ENCODE measurements around the gene CNTRL.
"Not testable (repeated sequence)": the region's sequence is repeated elsewhere in the genome, so short reads cannot be mapped to it uniquely, and the experiment has no call there.

The CNTRL gene

DNA sequence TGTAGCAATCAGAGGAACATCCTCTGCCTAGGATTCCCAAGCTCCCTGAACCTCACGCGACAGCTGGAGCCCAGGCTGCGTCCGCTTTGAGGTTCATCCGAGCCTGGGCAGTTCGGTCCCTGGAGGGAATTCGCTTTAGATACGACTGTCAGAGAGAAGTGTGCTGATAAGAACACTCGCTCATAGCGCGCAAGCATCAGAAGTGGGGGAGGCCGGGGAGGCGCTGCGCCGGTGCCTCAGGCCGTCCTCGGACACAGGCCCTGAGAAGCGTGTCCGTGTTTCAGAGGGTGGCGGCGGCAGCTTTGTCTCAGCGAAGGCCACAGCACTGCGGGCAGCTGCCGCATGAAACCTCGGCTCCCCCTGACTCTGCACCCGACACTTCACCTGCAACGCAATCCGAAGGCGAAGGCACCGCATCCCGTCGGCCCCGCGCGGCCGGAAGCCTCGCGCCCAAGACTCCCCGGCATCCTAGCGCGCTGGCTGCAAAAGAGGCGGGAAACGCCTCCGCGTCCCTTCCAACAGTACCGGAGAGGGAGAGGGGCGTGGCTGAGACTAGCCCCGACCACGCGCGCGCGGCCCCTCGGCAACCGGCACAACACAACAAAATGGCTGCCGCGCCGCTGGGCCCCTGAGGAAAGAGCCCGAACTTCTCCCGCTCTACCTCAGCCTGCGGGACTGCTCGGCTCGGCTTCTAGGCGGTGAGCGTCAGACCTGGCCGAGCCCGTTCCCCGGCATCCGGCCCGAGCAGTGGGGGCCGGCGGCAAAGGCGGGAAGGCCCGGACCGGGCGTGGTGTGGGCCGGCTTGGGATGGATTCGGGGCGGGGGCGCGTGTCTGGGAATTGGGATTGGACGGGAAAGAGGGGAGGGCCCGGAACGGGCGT is at the start of gene CNTRL:
TSS of gene CNTRL (plus strand) at position 586 of the 881 bp plus-strand sequence. CDS start 13,372 bp downstream, outside the sequence.
- no peaks in the 10 kb centered on the region for H3K27me3 ChIP-seq (ENCODE audit: control insufficient read depth, insufficient read depth, low read length)
- no peaks in the 10 kb centered on the region for H3K79me2 ChIP-seq
- no peaks in the 10 kb centered on the region for H3K36me3 ChIP-seq (ENCODE audit: control insufficient read depth, insufficient read depth, low read length)
- H3K4me1 ChIP-seq = no peaks in the 10 kb centered on the region
- no peak for TF ChIP-seq CTCF (IDR thresholded peaks at IDR 0.05)
- peak within 1 kb of the TSS; percentile 73 for H3K4me2 ChIP-seq (ENCODE audit: low read length)
- peak within 1 kb of the TSS; percentile 95 for H2AFZ ChIP-seq
- no peaks in the 10 kb centered on the region for H3K9me3 ChIP-seq (ENCODE audit: control insufficient read depth, low read length)
- H3K4me3 ChIP-seq (ENCODE audit: low read depth, low read length) = peak within 1 kb of the TSS; percentile 81
- peak within 1 kb of the TSS; percentile 61 for H3K9ac ChIP-seq
- peak within 1 kb of the TSS; percentile 90 for H3K27ac ChIP-seq

DNA sequence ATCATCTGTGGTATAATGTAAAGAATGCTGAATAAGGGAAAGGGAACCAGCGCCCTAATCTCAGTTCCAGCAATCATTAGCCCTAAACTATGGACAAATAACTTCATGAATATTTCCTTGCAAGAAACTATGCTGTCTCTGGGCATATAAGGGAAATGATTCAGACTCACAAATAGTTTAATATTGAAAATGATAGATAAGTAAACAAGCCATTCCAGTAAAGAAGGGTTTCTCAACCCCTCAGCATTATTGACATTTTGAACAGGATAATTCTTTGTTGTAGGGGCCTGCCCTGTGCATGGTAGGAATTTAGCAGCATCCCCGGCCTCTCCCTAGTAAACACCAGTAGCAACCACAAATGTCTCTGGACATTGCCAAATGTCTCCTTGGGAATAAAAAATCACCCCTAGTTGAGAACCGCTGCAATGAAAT is 48.5 kb upstream of the CNTRL start:
- no peaks in the 10 kb centered on the region for H3K4me1 ChIP-seq
- no peak for TF ChIP-seq CTCF (IDR thresholded peaks at IDR 0.05)
- no peak overlapping the region for H3K27ac ChIP-seq
- H3K36me3 ChIP-seq (ENCODE audit: control insufficient read depth, insufficient read depth, low read length) = no peaks in the 10 kb centered on the region
- no peak overlapping the region for H3K4me2 ChIP-seq (ENCODE audit: low read length)
- H3K27me3 ChIP-seq (ENCODE audit: control insufficient read depth, insufficient read depth, low read length) = no peaks in the 10 kb centered on the region
- H3K9me3 ChIP-seq (ENCODE audit: control insufficient read depth, low read length) = no peaks in the 10 kb centered on the region
- H3K9ac ChIP-seq = no peak overlapping the region
- H3K79me2 ChIP-seq = no peaks in the 10 kb centered on the region
- H2AFZ ChIP-seq = no peak overlapping the region
- no peak overlapping the region for H3K4me3 ChIP-seq (ENCODE audit: low read depth, low read length)

- Histone ChIP-seq H3K4me3 (ENCODE audit: low read depth, low read length) (no peak overlapping the region), H3K79me2 (no peaks in the 10 kb centered on the region), H2AFZ (no peak overlapping the region), H3K9me3 (ENCODE audit: control insufficient read depth, low read length) (no peaks in the 10 kb centered on the region), H3K9ac (no peak overlapping the region), H3K27ac (no peak overlapping the region), H3K27me3 (ENCODE audit: control insufficient read depth, insufficient read depth, low read length) (no peaks in the 10 kb centered on the region), H3K36me3 (ENCODE audit: control insufficient read depth, insufficient read depth, low read length) (no peaks in the 10 kb centered on the region), H3K4me2 (ENCODE audit: low read length) (no peak overlapping the region), H3K4me1 (no peaks in the 10 kb centered on the region)
- no peak for TF ChIP-seq CTCF (IDR thresholded peaks at IDR 0.05)
These were observed 48.0 kb upstream of the CNTRL start for GRCh38 chr9:121026768-121027167.

GRCh38 chr9:121028285-121028684 is 46.5 kb upstream of the CNTRL start:
- not testable (repeated sequence) for H3K36me3 ChIP-seq (ENCODE audit: control insufficient read depth, insufficient read depth, low read length); H3K27ac ChIP-seq; H3K4me3 ChIP-seq (ENCODE audit: low read depth, low read length); H3K4me1 ChIP-seq; H3K27me3 ChIP-seq (ENCODE audit: control insufficient read depth, insufficient read depth, low read length); H3K9ac ChIP-seq; H2AFZ ChIP-seq; H3K9me3 ChIP-seq (ENCODE audit: control insufficient read depth, low read length); H3K79me2 ChIP-seq; H3K4me2 ChIP-seq (ENCODE audit: low read length)

DNA sequence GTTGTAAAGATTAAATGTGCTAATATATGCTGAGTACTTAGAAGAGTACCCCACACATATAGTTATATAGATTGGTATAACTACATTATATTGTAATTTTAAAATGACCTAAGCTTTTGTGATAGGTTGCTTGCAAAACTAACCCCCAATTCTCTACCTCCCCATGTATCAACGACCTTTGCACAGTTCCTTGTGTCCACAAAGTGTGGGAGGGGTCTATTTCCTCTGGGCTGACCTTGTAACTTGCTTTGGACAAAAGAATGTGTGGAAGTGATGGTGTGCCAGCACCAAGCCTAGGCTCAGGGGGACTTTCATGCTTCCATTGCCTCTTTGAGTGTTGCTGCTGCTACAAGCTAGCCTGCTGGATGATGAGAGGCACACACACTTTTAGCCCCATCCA is 45.3 kb upstream of the CNTRL start:
- Histone ChIP-seq H3K27me3 (ENCODE audit: control insufficient read depth, insufficient read depth, low read length) (no peaks in the 10 kb centered on the region), H2AFZ (no peak overlapping the region), H3K4me2 (ENCODE audit: low read length) (no peak overlapping the region), H3K27ac (no peak overlapping the region), H3K9me3 (ENCODE audit: control insufficient read depth, low read length) (no peaks in the 10 kb centered on the region), H3K4me3 (ENCODE audit: low read depth, low read length) (no peak overlapping the region), H3K9ac (no peak overlapping the region), H3K36me3 (ENCODE audit: control insufficient read depth, insufficient read depth, low read length) (no peaks in the 10 kb centered on the region), H3K4me1 (no peaks in the 10 kb centered on the region), H3K79me2 (no peaks in the 10 kb centered on the region)
- TF ChIP-seq CTCF (IDR thresholded peaks at IDR 0.05) = no peak

All from parathyroid adenoma (tissue), 2 donors.